ENCODE measurements around the gene CTLA4. TPM values are rescaled to one million over a fixed set of nuclear protein-coding genes. Genes with fewer than 3 reads are reported as not detected.

Gene CTLA4
- total RNA-seq: 1.7 and 2.2 TPM in 2 replicates

DNA sequence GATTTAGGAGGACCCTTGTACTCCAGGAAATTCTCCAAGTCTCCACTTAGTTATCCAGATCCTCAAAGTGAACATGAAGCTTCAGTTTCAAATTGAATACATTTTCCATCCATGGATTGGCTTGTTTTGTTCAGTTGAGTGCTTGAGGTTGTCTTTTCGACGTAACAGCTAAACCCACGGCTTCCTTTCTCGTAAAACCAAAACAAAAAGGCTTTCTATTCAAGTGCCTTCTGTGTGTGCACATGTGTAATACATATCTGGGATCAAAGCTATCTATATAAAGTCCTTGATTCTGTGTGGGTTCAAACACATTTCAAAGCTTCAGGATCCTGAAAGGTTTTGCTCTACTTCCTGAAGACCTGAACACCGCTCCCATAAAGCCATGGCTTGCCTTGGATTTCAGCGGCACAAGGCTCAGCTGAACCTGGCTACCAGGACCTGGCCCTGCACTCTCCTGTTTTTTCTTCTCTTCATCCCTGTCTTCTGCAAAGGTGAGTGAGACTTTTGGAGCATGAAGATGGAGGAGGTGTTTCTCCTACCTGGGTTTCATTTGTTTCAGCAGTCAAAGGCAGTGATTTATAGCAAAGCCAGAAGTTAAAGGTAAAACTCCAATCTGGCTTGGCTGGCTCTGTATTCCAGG lies at the start of gene CTLA4:
CTLA4 (plus strand) TSS at position 211 of the 640 bp plus-strand sequence; CDS start at position 383, 172 bp downstream.
- no peak for DNase-seq

DNA sequence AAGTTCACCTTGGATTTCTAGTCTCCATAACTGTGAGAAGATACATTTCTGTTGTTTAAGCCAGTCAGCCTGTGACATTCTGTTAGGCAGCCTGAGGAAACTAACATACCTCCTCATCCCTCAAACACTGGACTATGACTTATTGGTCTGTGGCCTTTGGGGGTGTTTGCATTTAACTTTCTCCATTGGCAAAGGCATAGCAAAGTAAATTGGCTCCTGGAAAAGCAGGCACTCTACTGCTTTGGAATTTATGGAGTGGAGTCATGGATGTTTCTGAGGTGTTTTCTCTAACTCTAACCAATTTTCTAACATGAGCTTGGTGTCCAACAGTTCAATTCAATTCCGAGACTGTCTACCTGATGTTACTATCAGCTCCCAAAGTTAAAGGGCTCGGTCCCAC lies 48.9 kb upstream of the CTLA4 start:
- no peak for DNase-seq

DNA sequence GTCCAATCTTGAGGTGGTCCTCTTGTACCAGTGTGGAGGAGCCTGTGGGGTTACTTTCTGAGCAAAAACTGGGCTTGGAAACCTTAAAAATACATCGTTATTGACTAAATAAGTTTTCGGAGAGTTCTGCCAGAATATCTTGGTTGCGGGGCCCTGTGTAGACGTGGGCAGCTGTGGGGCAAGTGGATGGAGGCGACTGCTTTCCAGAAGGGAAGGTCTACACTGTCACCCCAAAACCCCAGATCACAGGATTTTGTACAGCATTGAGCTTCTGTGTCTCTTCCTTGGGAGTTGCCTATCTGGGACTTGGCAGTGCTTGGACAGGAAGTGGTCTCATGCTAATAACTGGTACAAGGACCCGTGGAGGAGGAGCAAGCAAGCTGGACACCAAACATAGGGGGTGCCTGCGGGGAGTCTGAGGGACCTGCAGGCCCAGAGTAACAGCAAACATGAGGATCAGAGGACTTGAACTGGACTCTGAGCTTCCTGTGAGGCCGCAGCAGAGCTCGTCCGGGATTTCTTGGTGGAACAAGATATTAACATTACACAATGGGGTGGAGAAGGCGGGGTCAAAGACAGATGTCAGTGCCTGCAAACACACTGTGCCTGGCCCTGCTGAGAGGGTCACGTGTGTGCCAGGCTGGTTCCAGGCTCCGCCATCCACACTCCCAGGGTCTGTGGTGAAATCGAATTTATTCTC lies 48.0 kb upstream of the CTLA4 start:
- no peak for DNase-seq

DNA sequence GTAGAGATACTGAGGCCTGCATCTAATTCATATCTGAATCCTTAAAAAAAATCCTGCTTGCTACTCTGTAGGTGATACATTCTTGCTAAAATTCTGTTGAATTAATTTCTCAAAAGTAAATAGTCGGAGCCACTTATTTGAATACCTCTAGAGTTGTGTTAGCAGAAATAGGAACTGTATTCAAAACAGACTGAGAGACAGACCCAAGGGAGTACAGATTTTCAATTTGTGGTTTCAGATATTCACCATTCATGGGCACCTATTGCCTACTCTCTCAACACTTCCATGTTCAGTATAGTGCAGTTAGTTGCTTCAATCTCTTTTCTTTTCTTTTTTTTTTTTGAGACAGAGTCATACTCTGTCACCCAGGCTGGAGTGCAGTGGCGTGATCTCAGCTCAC lies 46.6 kb upstream of the CTLA4 start:
- DNase-seq: no peak

DNA sequence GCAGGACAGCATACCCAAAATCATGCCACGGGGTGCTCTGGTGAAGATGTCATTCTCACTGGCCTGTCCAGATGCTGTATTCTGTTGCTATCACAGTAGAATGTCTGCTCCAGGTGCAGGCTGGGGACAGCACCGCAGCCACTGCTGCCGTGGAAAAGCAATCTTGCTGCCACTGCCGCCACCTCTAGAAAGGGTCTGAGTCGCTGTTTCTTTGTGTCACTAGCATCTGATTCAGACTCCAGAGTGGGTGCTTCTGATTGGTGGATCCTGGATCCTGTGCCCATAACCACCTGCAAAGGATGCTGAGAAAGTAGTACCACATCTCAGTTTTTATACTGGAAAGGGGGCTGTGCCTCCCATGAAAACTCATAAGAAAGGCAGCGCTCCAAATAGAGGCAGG lies 45.3 kb upstream of the CTLA4 start:
- no peak for DNase-seq

DNA sequence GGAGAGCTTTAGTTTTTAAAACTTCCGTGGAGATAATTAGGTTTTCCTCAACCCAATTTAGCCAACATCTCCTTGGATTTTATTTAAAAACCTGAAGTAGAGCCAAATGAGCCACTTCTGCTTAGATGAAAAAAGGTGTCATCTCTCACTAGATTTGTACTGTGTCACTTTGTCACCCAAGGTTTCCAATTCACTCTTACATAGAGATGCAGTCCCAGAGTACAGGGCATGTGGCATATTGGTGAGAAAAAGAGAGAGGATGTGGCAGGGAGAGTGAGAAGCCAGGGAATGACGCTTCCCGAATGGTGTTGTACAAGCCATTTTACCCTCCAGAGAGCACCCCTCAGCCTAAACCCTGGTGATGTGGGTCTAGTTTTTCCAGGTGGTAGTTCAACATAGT lies 44.4 kb upstream of the CTLA4 start:
- no peak for DNase-seq

DNA sequence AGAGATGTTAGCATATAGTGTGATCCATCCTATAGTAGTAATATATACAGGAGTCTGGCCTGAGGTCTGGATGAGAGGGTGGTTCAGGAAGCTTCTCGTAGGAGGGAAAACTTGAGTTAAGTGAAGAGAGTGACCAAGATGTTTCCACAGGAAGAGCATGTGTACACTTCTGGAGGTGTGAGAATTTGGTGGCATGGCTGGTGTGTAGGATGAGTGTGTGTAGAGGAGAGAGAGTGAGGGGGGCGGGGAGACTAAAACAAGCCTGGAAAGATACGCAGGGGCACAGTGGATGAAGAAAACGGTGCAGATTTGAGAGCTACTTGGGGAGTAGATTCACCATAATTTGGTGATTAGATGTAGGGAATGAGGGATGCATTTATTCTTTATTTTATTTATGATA lies 43.5 kb upstream of the CTLA4 start:
- no peak for DNase-seq

DNA sequence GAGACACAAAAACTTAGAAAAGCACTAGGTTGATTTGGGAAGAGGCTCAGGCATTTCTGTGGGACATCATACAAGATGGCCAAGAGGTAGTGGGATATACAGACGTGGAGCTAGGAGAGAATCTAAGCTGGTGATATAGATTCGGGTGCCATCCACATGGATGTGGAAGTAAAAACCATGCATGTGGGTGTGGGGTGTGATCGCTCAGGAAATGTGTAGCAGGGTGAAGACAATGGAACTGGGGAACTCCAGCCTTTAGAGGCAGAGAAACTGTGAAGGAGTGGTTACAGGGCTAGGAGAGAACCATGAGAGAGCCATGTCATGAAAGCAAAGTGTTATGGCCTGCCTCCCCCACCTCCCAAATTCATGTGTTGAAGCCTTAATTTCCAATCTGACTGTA lies 43.0 kb upstream of the CTLA4 start:
- DNase-seq: peak; percentile 25

DNA sequence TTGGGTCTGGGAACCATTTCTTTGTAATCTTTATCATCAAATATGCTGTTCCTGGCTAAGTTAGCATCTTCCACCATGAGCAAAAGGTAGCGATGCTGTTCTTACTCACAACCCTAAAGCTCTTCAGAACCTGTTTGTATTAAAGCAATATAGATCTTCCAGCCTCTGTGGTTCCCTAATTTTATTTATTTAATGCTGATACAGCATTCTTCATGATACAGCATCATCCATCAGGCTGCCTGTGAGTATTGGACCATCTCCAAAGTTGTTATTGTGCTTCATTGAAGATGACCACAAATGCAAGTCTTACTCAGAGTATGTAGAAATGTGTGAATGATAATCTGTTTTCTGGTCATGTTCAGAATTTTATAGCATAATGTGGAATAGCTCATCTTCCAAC lies 40.9 kb upstream of the CTLA4 start:
- no peak for DNase-seq

DNA sequence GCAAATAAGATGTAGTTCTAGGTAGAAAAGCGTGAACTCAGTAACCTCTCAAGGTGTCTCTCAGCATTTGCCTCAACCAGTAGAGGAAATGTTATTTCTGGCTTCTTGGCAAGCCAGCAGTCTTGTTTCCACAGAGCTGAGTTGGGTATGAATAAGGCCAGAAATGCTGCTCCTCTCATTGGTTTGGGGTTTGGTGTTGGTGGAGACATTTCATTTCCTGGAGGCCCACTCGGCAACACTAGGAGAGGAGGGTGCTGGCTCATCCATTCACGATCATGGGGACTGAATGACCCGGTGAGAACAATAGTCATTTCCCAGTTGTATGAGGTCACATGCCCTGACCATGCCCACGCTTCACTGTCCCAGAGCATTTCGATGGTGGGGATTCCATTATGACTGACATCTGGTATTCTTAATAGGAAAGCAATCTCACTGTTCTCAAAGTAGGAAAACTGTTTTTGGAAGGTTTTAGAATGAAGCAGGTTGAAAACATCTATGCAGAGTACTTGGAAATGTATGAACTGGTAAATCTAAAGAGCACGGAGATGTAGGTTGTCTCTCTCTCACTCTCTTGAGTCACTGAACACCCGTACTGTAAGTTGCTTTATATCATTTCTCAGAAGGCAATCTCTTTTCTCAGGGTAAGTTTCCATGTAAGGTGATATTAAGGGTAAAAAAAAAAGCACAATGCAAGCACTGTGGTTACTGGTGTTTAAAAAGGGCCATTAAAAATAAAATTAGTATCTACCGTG lies 37.1 kb upstream of the CTLA4 start:
- peak; percentile 38 for DNase-seq

DNA sequence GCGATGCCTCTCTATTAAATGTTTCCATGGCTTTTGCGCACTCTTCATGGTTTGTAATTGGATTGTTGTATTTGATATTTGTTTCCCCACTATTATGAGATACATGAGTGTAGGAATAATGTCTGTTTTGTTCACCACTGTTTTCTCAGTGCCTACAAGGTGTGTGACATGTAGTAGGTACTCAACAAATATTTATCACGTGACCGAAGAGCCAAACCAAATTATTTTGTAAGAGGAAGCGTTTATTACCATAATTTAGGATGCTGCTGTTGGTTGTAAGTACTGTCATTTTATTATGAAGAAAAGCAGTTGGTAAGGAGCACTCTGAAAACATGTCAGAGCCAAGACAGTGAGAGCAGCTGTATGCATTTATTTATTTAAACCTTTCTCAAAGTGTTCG lies 32.2 kb upstream of the CTLA4 start:
- no peak for DNase-seq

DNA sequence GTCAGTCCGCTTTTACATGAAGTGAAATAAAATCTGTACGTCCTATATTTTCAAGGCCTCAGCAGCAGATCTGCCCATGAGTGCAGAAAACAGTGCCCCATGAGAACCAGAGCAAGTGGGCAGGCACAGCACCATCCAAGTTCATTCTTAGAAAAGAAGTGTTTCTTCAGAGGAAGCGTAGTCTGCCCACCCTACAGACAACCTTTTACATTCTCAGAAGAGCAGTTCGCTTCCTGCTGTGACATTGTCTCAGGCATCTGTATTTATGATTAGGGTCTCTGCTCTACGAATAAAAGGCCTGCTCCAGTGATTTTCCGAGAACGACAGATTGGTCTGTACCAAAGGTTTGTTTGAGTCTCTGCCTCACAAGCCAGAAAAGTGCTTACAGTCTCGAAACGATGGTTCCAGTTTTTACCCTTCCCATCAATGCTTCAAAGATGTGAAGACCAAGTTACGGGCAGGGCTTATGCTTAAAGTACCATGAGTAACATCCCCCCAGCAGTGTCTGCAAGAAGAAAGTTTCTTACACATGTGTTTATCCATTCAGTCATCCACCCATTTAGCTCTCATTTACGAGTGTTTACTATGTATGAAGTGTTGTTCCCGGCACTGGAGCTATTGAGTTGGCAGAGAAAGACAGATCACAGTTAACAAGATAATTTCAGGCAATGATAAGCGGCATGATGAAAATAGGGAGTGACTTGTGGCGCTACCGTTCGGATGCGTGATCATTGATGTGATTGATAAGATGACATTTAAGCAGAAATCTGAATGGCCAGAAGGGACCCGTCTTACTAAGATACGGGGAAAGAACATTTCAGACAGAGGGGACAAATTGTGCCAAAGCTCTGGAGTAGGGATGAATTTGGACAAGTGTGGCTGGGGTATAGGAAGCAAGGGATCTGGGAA lies 31.4 kb upstream of the CTLA4 start:
- DNase-seq: no peak

DNA sequence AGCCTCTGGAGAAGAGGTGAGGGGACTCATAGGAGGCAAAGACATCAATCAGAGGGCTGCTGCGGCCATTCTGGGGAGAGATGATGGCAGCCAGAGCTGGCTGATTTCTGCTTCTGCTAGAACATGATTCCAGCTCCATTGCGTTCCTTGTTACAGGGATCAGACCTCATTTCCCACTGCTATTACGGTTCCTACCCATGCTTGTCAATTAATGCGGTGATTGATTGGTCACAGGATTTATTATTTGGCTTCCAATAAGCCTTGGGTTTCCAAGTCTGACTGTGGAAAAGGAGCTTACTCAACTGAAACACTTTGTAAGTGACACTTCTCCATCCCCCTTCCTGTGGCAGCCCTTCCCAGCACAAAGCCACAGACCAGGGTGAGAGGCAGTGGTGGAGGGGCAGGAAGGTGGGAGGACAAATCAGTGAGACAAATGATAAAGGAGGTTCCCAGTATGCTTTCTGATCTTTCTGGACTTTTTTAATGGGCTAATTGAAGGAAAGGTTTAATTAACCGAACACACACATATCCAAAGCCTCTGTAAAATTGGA lies 26.8 kb upstream of the CTLA4 start:
- DNase-seq: no peak

DNA sequence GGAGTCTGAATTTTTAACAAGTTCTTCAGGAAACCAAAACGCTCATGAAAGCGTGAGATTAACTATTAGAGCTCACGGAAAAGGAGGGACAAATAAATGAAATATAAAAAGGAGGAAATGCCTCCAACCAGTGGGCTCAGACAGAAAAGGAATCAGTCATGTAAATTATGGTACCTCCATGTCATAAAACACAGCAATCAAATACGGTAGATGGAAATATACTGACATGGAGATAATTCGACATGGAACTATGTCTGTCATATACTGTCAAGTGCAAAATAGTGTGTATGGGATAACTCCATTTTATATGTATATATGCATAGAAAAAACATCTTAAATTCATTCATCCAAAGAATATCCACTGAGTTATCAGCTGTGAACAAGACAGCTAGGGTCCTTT lies 25.9 kb upstream of the CTLA4 start:
- no peak for DNase-seq

DNA sequence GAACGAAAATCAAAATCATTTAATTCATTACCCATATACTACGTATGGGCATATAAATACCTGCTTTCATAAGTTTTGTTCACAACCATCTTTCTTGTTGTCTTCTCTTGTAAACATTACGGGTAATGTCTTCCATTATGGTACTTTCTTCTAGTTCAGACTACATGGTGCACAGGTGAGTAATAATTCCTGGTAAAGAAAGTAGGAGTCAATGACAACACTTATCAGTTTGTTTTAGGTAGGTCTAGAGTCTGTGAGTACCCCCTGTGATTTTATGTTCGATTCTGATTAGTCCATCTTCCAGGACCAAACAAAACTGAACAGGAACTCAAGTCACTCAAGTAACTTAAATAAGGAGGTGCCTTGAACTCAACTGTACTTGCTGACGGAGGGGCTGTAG lies 25.2 kb upstream of the CTLA4 start:
- no peak for DNase-seq

DNA sequence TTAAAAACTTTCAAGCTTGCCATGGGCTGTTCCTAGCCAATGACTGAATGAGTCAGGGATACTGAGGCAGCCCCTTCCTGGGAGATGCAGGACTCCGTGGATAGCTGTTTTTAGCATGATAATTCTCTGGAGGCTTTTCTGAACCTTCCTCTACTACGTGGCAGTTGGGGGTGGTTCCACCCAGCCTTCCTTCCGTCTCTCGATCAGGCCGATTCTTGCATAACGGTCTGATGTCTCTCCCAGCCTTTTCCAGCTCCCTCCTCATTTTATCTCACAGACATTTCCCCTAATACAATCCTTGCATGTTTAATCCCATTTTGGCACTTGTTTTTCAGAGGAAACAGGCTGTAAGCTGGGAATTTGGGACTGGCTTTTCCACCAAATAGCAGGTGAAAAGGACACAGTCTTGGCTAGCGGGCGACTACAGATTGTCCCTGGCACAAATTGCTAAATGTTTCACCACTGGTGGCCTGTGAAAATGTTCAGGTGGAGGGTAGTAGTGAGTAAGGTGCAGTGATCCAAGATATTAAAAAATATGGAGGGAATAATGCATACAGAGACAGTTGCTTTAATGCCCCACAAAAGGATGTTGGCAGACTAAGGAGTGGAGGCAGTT lies 21.0 kb upstream of the CTLA4 start:
- DNase-seq: no peak

DNA sequence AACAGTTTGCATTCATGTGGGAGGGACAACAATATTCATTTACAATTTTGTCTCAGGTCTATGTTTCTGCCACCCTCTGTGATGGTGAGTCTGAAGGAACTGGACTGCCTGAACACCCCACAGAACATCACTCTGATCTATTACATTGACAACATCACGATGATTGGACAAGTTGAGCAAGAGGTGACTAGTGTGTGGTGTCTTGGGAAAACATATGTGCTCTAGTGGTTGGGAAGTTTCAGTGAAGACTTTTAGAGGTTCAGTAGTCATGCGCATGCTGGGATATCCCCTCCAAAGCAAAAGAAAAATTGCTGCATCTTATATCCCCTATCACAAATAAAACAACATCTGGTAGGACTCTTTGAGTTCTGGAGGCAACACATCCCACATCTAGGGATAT lies 18.6 kb upstream of the CTLA4 start:
- no peak for DNase-seq

DNA sequence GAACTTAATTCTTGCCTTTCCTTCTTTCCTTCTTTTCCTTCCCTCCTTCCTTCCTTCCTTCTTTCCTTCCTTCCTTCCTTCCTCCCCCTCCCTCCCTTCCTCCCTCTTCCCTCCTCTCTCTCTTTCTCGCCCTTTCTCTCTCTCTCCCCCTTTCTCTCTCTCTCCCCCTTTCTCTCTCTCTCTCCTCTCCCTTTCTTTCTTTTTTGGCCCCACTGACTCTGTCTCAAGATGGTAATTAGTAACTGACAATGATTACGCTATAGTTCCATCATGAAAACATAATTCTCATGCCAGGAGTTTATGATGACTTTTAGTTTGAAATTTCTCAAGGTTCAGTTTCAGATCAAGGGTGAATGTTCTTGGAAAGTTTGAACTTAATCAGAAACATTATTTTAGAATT lies 14.8 kb upstream of the CTLA4 start:
- DNase-seq: no peak

DNA sequence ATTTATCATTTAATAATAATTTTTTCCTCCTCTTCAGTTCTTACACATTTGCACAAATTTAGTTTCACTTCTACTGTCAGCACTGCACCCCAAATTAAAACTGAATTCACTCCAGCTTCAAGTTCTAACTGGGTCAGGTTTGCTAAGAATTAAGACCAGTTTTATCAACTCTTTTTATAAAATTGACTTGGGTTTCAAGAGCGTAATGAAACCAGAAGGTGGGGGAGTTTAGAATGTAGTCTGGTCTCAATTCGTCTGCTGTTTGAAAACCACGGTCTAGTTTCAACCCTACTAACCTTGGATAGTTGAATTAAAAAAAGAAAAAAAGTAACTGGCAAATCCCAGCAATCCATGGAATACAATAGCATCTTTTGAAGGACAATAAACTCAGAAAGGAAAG lies 14.3 kb upstream of the CTLA4 start:
- no peak for DNase-seq

DNA sequence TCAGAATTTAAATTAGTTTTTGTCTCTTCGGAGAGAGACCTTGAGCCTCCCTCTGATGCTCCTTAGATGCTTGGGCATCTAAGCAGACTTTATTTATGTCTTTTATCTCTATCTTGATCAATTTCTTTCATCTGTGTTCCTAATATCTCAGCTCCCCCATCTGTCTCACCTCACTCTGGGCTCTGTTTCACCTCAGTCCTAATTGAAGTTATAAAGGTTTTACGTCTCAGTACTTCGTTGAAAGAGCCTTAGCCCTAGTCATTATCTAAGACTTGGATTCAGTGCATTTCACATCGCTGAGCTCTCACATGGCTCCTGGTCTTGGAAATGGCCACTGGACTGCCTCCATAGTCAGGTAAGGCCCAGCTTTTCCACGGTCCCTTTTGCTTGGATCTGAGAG lies 13.8 kb upstream of the CTLA4 start:
- no peak for DNase-seq

DNA sequence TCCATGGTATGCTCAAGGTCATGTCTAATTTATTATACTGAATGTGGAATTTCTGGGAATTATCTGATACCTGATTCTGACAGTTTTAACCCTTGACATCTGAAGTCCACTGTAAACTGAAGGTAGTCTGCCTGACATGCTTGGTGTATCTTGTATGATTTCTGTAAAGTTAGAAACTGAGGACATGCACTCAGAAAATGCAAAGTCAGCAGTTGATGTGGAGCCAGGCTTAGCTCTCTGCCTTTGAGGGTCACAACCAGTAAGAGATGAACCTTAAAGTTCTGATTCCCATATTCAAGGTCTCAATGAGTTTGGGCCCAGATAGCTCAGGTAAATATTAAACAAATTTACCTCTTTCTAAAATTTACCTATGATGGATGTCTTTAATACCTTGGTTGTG lies 12.3 kb upstream of the CTLA4 start:
- no peak for DNase-seq

DNA sequence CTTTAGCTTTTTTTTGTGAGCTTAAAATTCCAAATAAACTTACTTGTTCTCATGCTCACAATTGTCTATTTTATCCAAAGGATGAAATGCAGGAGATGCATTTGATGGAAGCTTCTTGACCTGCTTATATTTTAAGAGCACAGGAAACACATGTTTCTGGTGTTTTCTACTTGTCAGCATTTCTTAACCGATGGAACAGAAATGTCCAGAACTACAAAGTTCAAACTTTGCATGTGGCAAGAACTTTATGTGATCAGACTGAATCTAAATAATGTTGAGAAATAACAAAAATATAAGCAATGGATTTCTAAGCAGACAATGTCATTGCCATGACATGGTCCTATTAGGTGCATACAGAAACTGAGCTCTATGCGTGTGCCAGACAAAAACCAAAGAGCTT lies 9.9 kb upstream of the CTLA4 start:
- no peak for DNase-seq

Measured in dermis blood vessel endothelial cell (primary cell).